Stimulated activated CD4-positive, alpha-beta T cell treated with anti-CD3 and anti-CD28 coated beads, Interleukin-12 subunit alpha, Interleukin-12 subunit beta, amount 100 ng/mL, for 4 hours (primary cell): ENCODE results near the gene IDE.
"Not testable (repeated sequence)": the region's sequence is repeated elsewhere in the genome, so short reads cannot be mapped to it uniquely, and the experiment has no call there.

Source experiments
- DNase-seq: peaks from one replicate; pipeline ENCODE4 v3.0.0-alpha.2; 2020

Gene IDE

GRCh38 chr10:92413011-92413410 is 160.9 kb downstream of the IDE start:
- no peak for DNase-seq

GRCh38 chr10:92411406-92411805 is 162.5 kb downstream of the IDE start:
- no peak for DNase-seq

GRCh38 chr10:92410501-92410900 is 163.4 kb downstream of the IDE start:
- DNase-seq = no peak

- DNase-seq = no peak
Observed at GRCh38 chr10:92408017-92408361, 165.9 kb downstream of the IDE start.

GRCh38 chr10:92407305-92408016 is 166.4 kb downstream of the IDE start:
- no peak for DNase-seq

- DNase-seq = no peak
Observed at GRCh38 chr10:92405419-92405924, 168.4 kb downstream of the IDE start.

- no peak for DNase-seq
Observed at GRCh38 chr10:92404612-92405418, 169.1 kb downstream of the IDE start.

- DNase-seq = not testable (repeated sequence)
Observed at GRCh38 chr10:92402234-92402633, 171.7 kb downstream of the IDE start.
